Neural cell (in vitro differentiated cells): ENCODE data around the gene GMEB2.

Experiments
- EP300 ChIP-seq: fragments of 450-650 bp; conservative IDR thresholded peaks from 2 replicates; pipeline ENCODE4 v1.6.1; 2014; ENCODE audit warnings: antibody characterized with exemption, mild to moderate bottlenecking, moderate library complexity; ENCODE audit not compliant: poor library complexity, severe bottlenecking
- EZH2 ChIP-seq: fragments of 200-600, 300-800 bp; shearing (Covaris generic), sonication (generic); IDR thresholded peaks from 2 replicates; pipeline ENCODE4 v1.6.1; 2014; ENCODE audit warnings: antibody characterized with exemption, low read length, borderline replicate concordance, mild to moderate bottlenecking; ENCODE audit not compliant: insufficient read depth, poor library complexity, severe bottlenecking
- POLR2AphosphoS5 ChIP-seq: IDR thresholded peaks from 2 replicates; pipeline ENCODE4 v1.6.1; 2012
- RAD21 ChIP-seq: fragments of 450-650 bp; conservative IDR thresholded peaks from 2 replicates; pipeline ENCODE4 v1.6.1; 2014; ENCODE audit warnings: antibody characterized with exemption, mild to moderate bottlenecking, moderate library complexity
- TAF1 ChIP-seq: IDR thresholded peaks from 2 replicates; pipeline ENCODE4 v1.6.1; 2012; ENCODE audit warnings: low read depth
- TF ChIP-seq, protein P1 (sequence below): fragments of 450-650 bp; IDR thresholded peaks from 2 replicates; pipeline ENCODE4 v1.5.1; 2014; ENCODE audit warnings: antibody characterized with exemption, mild to moderate bottlenecking, moderate library complexity; ENCODE audit not compliant: poor library complexity, severe bottlenecking

GRCh38 chr20:63543733-63544132, 83.2 kb downstream of the GMEB2 start:
- TF ChIP-seq, protein P1, sequence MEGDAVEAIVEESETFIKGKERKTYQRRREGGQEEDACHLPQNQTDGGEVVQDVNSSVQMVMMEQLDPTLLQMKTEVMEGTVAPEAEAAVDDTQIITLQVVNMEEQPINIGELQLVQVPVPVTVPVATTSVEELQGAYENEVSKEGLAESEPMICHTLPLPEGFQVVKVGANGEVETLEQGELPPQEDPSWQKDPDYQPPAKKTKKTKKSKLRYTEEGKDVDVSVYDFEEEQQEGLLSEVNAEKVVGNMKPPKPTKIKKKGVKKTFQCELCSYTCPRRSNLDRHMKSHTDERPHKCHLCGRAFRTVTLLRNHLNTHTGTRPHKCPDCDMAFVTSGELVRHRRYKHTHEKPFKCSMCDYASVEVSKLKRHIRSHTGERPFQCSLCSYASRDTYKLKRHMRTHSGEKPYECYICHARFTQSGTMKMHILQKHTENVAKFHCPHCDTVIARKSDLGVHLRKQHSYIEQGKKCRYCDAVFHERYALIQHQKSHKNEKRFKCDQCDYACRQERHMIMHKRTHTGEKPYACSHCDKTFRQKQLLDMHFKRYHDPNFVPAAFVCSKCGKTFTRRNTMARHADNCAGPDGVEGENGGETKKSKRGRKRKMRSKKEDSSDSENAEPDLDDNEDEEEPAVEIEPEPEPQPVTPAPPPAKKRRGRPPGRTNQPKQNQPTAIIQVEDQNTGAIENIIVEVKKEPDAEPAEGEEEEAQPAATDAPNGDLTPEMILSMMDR = no peak
- TF ChIP-seq TAF1 = no peak
- TF ChIP-seq EP300 = no peak
- TF ChIP-seq POLR2AphosphoS5 = no peak
- TF ChIP-seq RAD21 = no peak
- TF ChIP-seq EZH2 = no peak
